DOHH2 (cell line): Measurements from ENCODE around the gene CD160.

Experiments used
- H3F3A ChIP-seq: fragments of 200-600 bp; sonication (generic), shearing (Covaris generic); 2 replicates; pipeline ENCODE4 v1.6.0; 2016; ENCODE audit warnings: antibody characterized with exemption, mild to moderate bottlenecking; ENCODE audit not compliant: control insufficient read depth, insufficient read depth
- H3K27ac ChIP-seq: fragments of 200-600 bp; sonication (generic); 2 replicates; pipeline ENCODE4 v1.5.1; 2014; ENCODE audit warnings: low read depth, mild to moderate bottlenecking, low read length, moderate library complexity
- H3K27me3 ChIP-seq: fragments of 200-600 bp; sonication (generic); 2 replicates; pipeline ENCODE4 v1.6.1; 2014; ENCODE audit warnings: mild to moderate bottlenecking, low read length, mixed read lengths; ENCODE audit not compliant: control insufficient read depth
- H3K36me3 ChIP-seq: fragments of 200-600 bp; sonication (generic); 2 replicates; pipeline ENCODE4 v1.6.1; 2014; ENCODE audit warnings: mild to moderate bottlenecking, low read length, moderate library complexity, mixed read lengths; ENCODE audit not compliant: control insufficient read depth
- H3K4me1 ChIP-seq: fragments of 200-600 bp; sonication (generic); 2 replicates; pipeline ENCODE4 v1.6.1; 2014; ENCODE audit warnings: mild to moderate bottlenecking, low read length, mixed read lengths; ENCODE audit not compliant: control insufficient read depth
- H3K4me2 ChIP-seq: fragments of 200-600 bp; sonication (generic); 2 replicates; pipeline ENCODE4 v1.6.0; 2014; ENCODE audit warnings: mild to moderate bottlenecking, low read length, moderate library complexity
- H3K4me3 ChIP-seq: fragments of 200-600 bp; sonication (generic); 2 replicates; pipeline ENCODE4 v1.5.1; 2014; ENCODE audit warnings: mild to moderate bottlenecking, low read length, mixed read lengths
- H3K79me2 ChIP-seq: fragments of 200-600 bp; sonication (generic); 2 replicates; pipeline ENCODE4 v1.6.1; 2014; ENCODE audit warnings: mild to moderate bottlenecking, low read length, mixed read lengths; ENCODE audit not compliant: control insufficient read depth
- H3K9me2 ChIP-seq: fragments of 200-600 bp; sonication (generic); replicated peaks from 2 replicates; pipeline ENCODE4 v1.6.1; 2014; ENCODE audit warnings: mild to moderate bottlenecking, low read length, mixed read lengths; ENCODE audit not compliant: control insufficient read depth
- H3K9me3 ChIP-seq: fragments of 200-600 bp; sonication (generic); 2 replicates; pipeline ENCODE4 v1.6.1; 2014; ENCODE audit warnings: antibody characterized with exemption, low read length, mixed read lengths; ENCODE audit not compliant: control insufficient read depth, insufficient read depth
- H4K20me1 ChIP-seq: fragments of 200-600 bp; sonication (generic); 2 replicates; pipeline ENCODE4 v1.6.0; 2014; ENCODE audit warnings: low read depth, mild to moderate bottlenecking, antibody characterized with exemption, low read length, moderate library complexity; ENCODE audit not compliant: control insufficient read depth, insufficient read depth
- CTCF ChIP-seq: fragments of 200-600 bp; sonication (generic); IDR thresholded peaks from one replicate; pipeline ENCODE4 v1.5.1; 2014; ENCODE audit warnings: antibody characterized with exemption, mild to moderate bottlenecking, low read depth, low read length; ENCODE audit not compliant: poor library complexity, severe bottlenecking
- EZH2phosphoT487 ChIP-seq: fragments of 200-600 bp; sonication (generic); IDR thresholded peaks from 2 replicates; pipeline ENCODE4 v1.6.1; 2017; ENCODE audit warnings: borderline replicate concordance, mild to moderate bottlenecking, antibody characterized with exemption, low read length, moderate library complexity, mixed read lengths

CD160 gene

GRCh38 chr1:145757420-145757819 lies 38.1 kb downstream of the CD160 start:
- no peaks in the 10 kb centered on the region for H3K79me2 ChIP-seq
- no peaks in the 10 kb centered on the region for H3F3A ChIP-seq
- no peaks in the 10 kb centered on the region for H3K27me3 ChIP-seq
- H4K20me1 ChIP-seq: no peaks in the 10 kb centered on the region
- peaks cover 18% of the 10 kb centered on the region for H3K36me3 ChIP-seq
- TF ChIP-seq CTCF (no peak), EZH2phosphoT487 (no peak)
- no peak overlapping the region for H3K4me2 ChIP-seq
- H3K9me3 ChIP-seq: peaks cover 12% of the 10 kb centered on the region; the same call in 1 of the 2 replicates
- H3K4me1 ChIP-seq: no peaks in the 10 kb centered on the region
- H3K4me3 ChIP-seq: no peak overlapping the region
- H3K9me2 ChIP-seq: no peaks in the 10 kb centered on the region
- no peak overlapping the region for H3K27ac ChIP-seq

- no peak overlapping the region for H3K4me2 ChIP-seq
- peaks cover 21% of the 10 kb centered on the region for H3K36me3 ChIP-seq
- no peaks in the 10 kb centered on the region for H3K4me1 ChIP-seq
- no peaks in the 10 kb centered on the region for H3F3A ChIP-seq
- no peak overlapping the region for H3K4me3 ChIP-seq
- TF ChIP-seq EZH2phosphoT487 (no peak), CTCF (no peak)
- H3K9me3 ChIP-seq: peaks cover 14% of the 10 kb centered on the region; the same call in 1 of the 2 replicates
- no peak overlapping the region for H3K27ac ChIP-seq
- no peaks in the 10 kb centered on the region for H4K20me1 ChIP-seq
- H3K79me2 ChIP-seq: no peaks in the 10 kb centered on the region
- no peaks in the 10 kb centered on the region for H3K27me3 ChIP-seq
- H3K9me2 ChIP-seq: no peaks in the 10 kb centered on the region
These were observed 38.8 kb downstream of the CD160 start for GRCh38 chr1:145758116-145758515.

GRCh38 chr1:145758575-145758974 lies 39.3 kb downstream of the CD160 start:
- H3K79me2 ChIP-seq: no peaks in the 10 kb centered on the region
- H3K9me3 ChIP-seq: peaks cover 14% of the 10 kb centered on the region; the same call in 1 of the 2 replicates
- peaks cover 20% of the 10 kb centered on the region for H3K36me3 ChIP-seq
- H3K4me3 ChIP-seq: no peak overlapping the region
- H3K9me2 ChIP-seq: no peaks in the 10 kb centered on the region
- no peak overlapping the region for H3K4me2 ChIP-seq
- no peaks in the 10 kb centered on the region for H3K27me3 ChIP-seq
- no peak overlapping the region for H3K27ac ChIP-seq
- no peaks in the 10 kb centered on the region for H3F3A ChIP-seq
- H4K20me1 ChIP-seq: no peaks in the 10 kb centered on the region
- no peak for TF ChIP-seq EZH2phosphoT487
- TF ChIP-seq CTCF: no peak
- H3K4me1 ChIP-seq: no peaks in the 10 kb centered on the region
